NCI-H2081 treated with DMSO at 0.1 percent for 48 hours (cell line): Measurements from ENCODE around the gene PTGES2.
"Not testable (repeated sequence)": the region's sequence is repeated elsewhere in the genome, so short reads cannot be mapped to it uniquely, and the experiment has no call there.

Experiments
- DNase-seq: peaks from one replicate; lab custom pipeline; 2025; lab: John Stamatoyannopoulos, UW

PTGES2 gene

GRCh38 chr9:128087262-128087661 is 40.3 kb downstream of the PTGES2 start:
- DNase-seq, result no peak

- no peak for DNase-seq
Observed at GRCh38 chr9:128085943-128086342, 41.6 kb downstream of the PTGES2 start.

GRCh38 chr9:128084746-128085145 is 42.8 kb downstream of the PTGES2 start:
- DNase-seq, result no peak

GRCh38 chr9:128082151-128082550 is 45.4 kb downstream of the PTGES2 start:
- DNase-seq, result no peak

GRCh38 chr9:128081056-128081455 is 46.5 kb downstream of the PTGES2 start:
- no peak for DNase-seq

GRCh38 chr9:128080206-128080605 is 47.3 kb downstream of the PTGES2 start:
- DNase-seq, result no peak

- no peak for DNase-seq
Observed at GRCh38 chr9:128078504-128079434, 48.8 kb downstream of the PTGES2 start.

GRCh38 chr9:128077847-128078503 is 49.6 kb downstream of the PTGES2 start:
- no peak for DNase-seq

GRCh38 chr9:128073253-128073886 is 54.2 kb downstream of the PTGES2 start:
- DNase-seq, result no peak

GRCh38 chr9:128072144-128073021 is 55.1 kb downstream of the PTGES2 start:
- peak; percentile 20 for DNase-seq

GRCh38 chr9:128071475-128071874 is 56.1 kb downstream of the PTGES2 start:
- not testable (repeated sequence) for DNase-seq

- no peak for DNase-seq
Observed at GRCh38 chr9:128070874-128071273, 56.7 kb downstream of the PTGES2 start.
